Activated CD4-positive, alpha-beta memory T cell treated with anti-CD3 and anti-CD28 coated beads for 36 hours (primary cell): ENCODE results near the gene ADGB. TPM values are rescaled to one million over a fixed set of nuclear protein-coding genes. Genes with fewer than 3 reads are reported as not detected.
"Not testable (repeated sequence)": the region's sequence is repeated elsewhere in the genome, so short reads cannot be mapped to it uniquely, and the experiment has no call there.

ENCODE experiments used
- CTCF ChIA-PET: fragments of 350-600 bp; sonication (Branson Sonifier 250); formaldehyde crosslinking; loops from one replicate; lab custom pipeline; 2021; ENCODE audit warnings: antibody characterized with exemption, inconsistent platforms; lab: Charles Lee
- POLR2A ChIA-PET: fragments of 350-600 bp; sonication (Branson Sonifier 250); formaldehyde crosslinking; loops from one replicate; lab custom pipeline; 2021; ENCODE audit warnings: antibody characterized with exemption; lab: Charles Lee
- DNase-seq: peaks from one replicate; pipeline ENCODE4 v3.0.0-alpha.2; 2020
- H3K27ac Mint-ChIP-seq: one replicate; pipeline ENCODE4 v1.8.0; 2021; ENCODE audit warnings: mixed read lengths
- H3K27me3 Mint-ChIP-seq: one replicate; pipeline ENCODE4 v1.8.0; 2021; ENCODE audit warnings: mixed read lengths
- H3K36me3 Mint-ChIP-seq: one replicate; pipeline ENCODE4 v1.8.0; 2021; ENCODE audit warnings: mixed read lengths
- H3K4me1 Mint-ChIP-seq: one replicate; pipeline ENCODE4 v1.8.0; 2021; ENCODE audit warnings: low read depth, mixed read lengths
- H3K4me3 Mint-ChIP-seq: one replicate; pipeline ENCODE4 v1.8.0; 2021; ENCODE audit warnings: mild to moderate bottlenecking, mixed read lengths
- H3K9me3 Mint-ChIP-seq: one replicate; pipeline ENCODE4 v1.8.0; 2021; ENCODE audit warnings: mixed read lengths
- intact Hi-C: fragments of 100-400 bp; cut with micrococcal nuclease; formaldehyde crosslinking; loops from one replicate; pipeline ENCODE4 v1.15.1; 2023
- total RNA-seq, 2 experiments: library from RNA; stranded (reverse); gene quantifications; one replicate each; pipeline ENCODE4 v1.2.3, GENCODE V29; 2021

The ADGB gene
- total RNA-seq, 2 experiments from 2014 or later, result 0.56 TPM; not detected in 1

- Mint-ChIP-seq H3K36me3 (peaks cover 11% of the 10 kb centered on the region), H3K9me3 (peaks cover 26% of the 10 kb centered on the region), H3K27me3 (peaks cover 5% of the 10 kb centered on the region), H3K27ac (no peak overlapping the region), H3K4me1 (peaks cover 25% of the 10 kb centered on the region), H3K4me3 (no peak overlapping the region)
- CTCF ChIA-PET, result no interaction called here
- DNase-seq, result no peak
- intact Hi-C loops, result no loop called here
- POLR2A ChIA-PET, result no interaction called here
Observed at GRCh38 chr6:146847426-146847825, 248.7 kb downstream of the ADGB start.

GRCh38 chr6:146850238-146850896 is 251.6 kb downstream of the ADGB start:
- peaks cover 24% of the 10 kb centered on the region for H3K9me3 Mint-ChIP-seq
- H3K4me3 Mint-ChIP-seq, result no peak overlapping the region
- ChIA-PET CTCF (interaction anchor here (1.5 kb wide), 1 partner anchor 432 kb away, joined by 3 read pairs; no protein-coding TSS in a partner anchor), POLR2A (interaction anchor here (1.7 to 1.9 kb wide), 2 partner anchors 353 to 432 kb away, joined by 4 to 11 read pairs; partner anchors contain the start of gene STXBP5)
- peaks cover 14% of the 10 kb centered on the region for H3K36me3 Mint-ChIP-seq
- intact Hi-C loops, result loop anchor here (1.0 to 10.0 kb wide), 13 partner anchors 54 to 1674 kb away; partner anchors contain the start of gene EPM2A
- H3K27me3 Mint-ChIP-seq, result peaks cover 7% of the 10 kb centered on the region
- DNase-seq, result peak; percentile 83
- H3K4me1 Mint-ChIP-seq, result peaks cover 32% of the 10 kb centered on the region
- H3K27ac Mint-ChIP-seq, result peak overlapping the region; percentile 86

GRCh38 chr6:146850981-146851380 is 252.2 kb downstream of the ADGB start:
- Mint-ChIP-seq H3K4me1 (peaks cover 38% of the 10 kb centered on the region), H3K36me3 (peaks cover 9% of the 10 kb centered on the region), H3K9me3 (peaks cover 19% of the 10 kb centered on the region), H3K27me3 (peaks cover 6% of the 10 kb centered on the region), H3K27ac (peak overlapping the region; percentile 86), H3K4me3 (no peak overlapping the region)
- no peak for DNase-seq
- intact Hi-C loops, result loop anchor here (1.0 to 10.0 kb wide), 15 partner anchors 54 to 1674 kb away; partner anchors contain the start of gene EPM2A
- ChIA-PET POLR2A (interaction anchor here (1.9 kb wide), 1 partner anchor 353 kb away, joined by 11 read pairs; the partner anchor contains the start of gene STXBP5), CTCF (interaction anchor here (1.5 kb wide), 1 partner anchor 432 kb away, joined by 3 read pairs; no protein-coding TSS in a partner anchor)

- intact Hi-C loops, result loop anchor here (1.0 to 10.0 kb wide), 14 partner anchors 55 to 1673 kb away; partner anchors contain the start of gene EPM2A
- no peak overlapping the region for H3K4me3 Mint-ChIP-seq
Observed at GRCh38 chr6:146851837-146852236, 253.1 kb downstream of the ADGB start.

GRCh38 chr6:146854521-146855255 is 255.9 kb downstream of the ADGB start:
- ChIA-PET CTCF (interaction anchor here (2.0 kb wide), 1 partner anchor 10 kb away, joined by 5 read pairs; no protein-coding TSS in a partner anchor), POLR2A (interaction anchor here (0.9 kb wide), 1 partner anchor 348 kb away, joined by 3 read pairs; no protein-coding TSS in a partner anchor)
- intact Hi-C loops, result loop anchor here (5.0 to 10.0 kb wide), 7 partner anchors 250 to 1670 kb away; partner anchors contain the start of genes EPM2A and SAMD5
- not testable (repeated sequence) for H3K4me3 Mint-ChIP-seq, H3K27me3 Mint-ChIP-seq, H3K36me3 Mint-ChIP-seq
- peaks cover 53% of the 10 kb centered on the region for H3K4me1 Mint-ChIP-seq
- H3K9me3 Mint-ChIP-seq, result peaks cover 10% of the 10 kb centered on the region
- peak overlapping the region; percentile 81 for H3K27ac Mint-ChIP-seq
- peak; percentile 13 for DNase-seq

More at GRCh38 chr6:146851837-146852236, 253.1 kb downstream of the ADGB start:
- H3K27ac Mint-ChIP-seq, result peak overlapping the region; percentile 88
- H3K36me3 Mint-ChIP-seq, result peaks cover 6% of the 10 kb centered on the region
- peaks cover 46% of the 10 kb centered on the region for H3K4me1 Mint-ChIP-seq
- CTCF ChIA-PET, result interaction anchor here (1.5 kb wide), 1 partner anchor 431 kb away, joined by 3 read pairs; no protein-coding TSS in a partner anchor
- peaks cover 5% of the 10 kb centered on the region for H3K27me3 Mint-ChIP-seq
- POLR2A ChIA-PET, result interaction anchor here (1.9 kb wide), 1 partner anchor 352 kb away, joined by 11 read pairs; the partner anchor contains the start of gene STXBP5
- peak; percentile 66 for DNase-seq
- H3K9me3 Mint-ChIP-seq, result peaks cover 10% of the 10 kb centered on the region

GRCh38 chr6:146855889-146856288 is 257.1 kb downstream of the ADGB start:
- Mint-ChIP-seq H3K9me3 (peaks cover 10% of the 10 kb centered on the region), H3K4me3 (peak overlapping the region; percentile 44), H3K27ac (peak overlapping the region; percentile 81), H3K27me3 (peaks cover 4% of the 10 kb centered on the region), H3K36me3 (peaks cover 8% of the 10 kb centered on the region), H3K4me1 (peaks cover 44% of the 10 kb centered on the region)
- intact Hi-C loops, result loop anchor here (1.0 to 10.0 kb wide), 10 partner anchors 19 to 1669 kb away; partner anchors contain the start of genes EPM2A and SAMD5
- DNase-seq, result no peak
- CTCF ChIA-PET, result interaction anchor here (0.9 to 2.0 kb wide), 4 partner anchors 9 to 430 kb away, joined by 3 to 5 read pairs (median 4); no protein-coding TSS in a partner anchor
- POLR2A ChIA-PET, result interaction anchor here (0.6 to 1.6 kb wide), 4 partner anchors 60 to 891 kb away, joined by 3 to 8 read pairs (median 4); partner anchors contain the start of gene STXBP5

- peak overlapping the region; percentile 81 for H3K27ac Mint-ChIP-seq
- intact Hi-C loops, result loop anchor here (1.0 to 10.0 kb wide), 10 partner anchors 19 to 1669 kb away; partner anchors contain the start of genes EPM2A and SAMD5
- H3K36me3 Mint-ChIP-seq, result peaks cover 8% of the 10 kb centered on the region
- peaks cover 41% of the 10 kb centered on the region for H3K4me1 Mint-ChIP-seq
- ChIA-PET POLR2A (interaction anchor here (0.6 to 1.6 kb wide), 4 partner anchors 61 to 891 kb away, joined by 3 to 8 read pairs (median 4); partner anchors contain the start of gene STXBP5), CTCF (interaction anchor here (0.8 to 2.0 kb wide), 5 partner anchors 9 to 430 kb away, joined by 3 to 5 read pairs (median 3); no protein-coding TSS in a partner anchor)
- H3K9me3 Mint-ChIP-seq, result peaks cover 10% of the 10 kb centered on the region
- DNase-seq, result peak; percentile 78
- H3K4me3 Mint-ChIP-seq, result peak overlapping the region; percentile 44
- H3K27me3 Mint-ChIP-seq, result peaks cover 4% of the 10 kb centered on the region
Observed at GRCh38 chr6:146856296-146856695, 257.5 kb downstream of the ADGB start.

GRCh38 chr6:146857180-146857979 is 258.6 kb downstream of the ADGB start:
- Mint-ChIP-seq H3K4me3 (peak overlapping the region; percentile 59), H3K27ac (peak overlapping the region; percentile 73), H3K9me3 (peaks cover 6% of the 10 kb centered on the region), H3K36me3 (peaks cover 5% of the 10 kb centered on the region), H3K4me1 (peaks cover 32% of the 10 kb centered on the region), H3K27me3 (peaks cover 4% of the 10 kb centered on the region)
- ChIA-PET POLR2A (interaction anchor here (1.6 kb wide), 1 partner anchor 345 kb away, joined by 8 read pairs; no protein-coding TSS in a partner anchor), CTCF (interaction anchor here (0.5 to 2.0 kb wide), 8 partner anchors 8 to 561 kb away, joined by 3 to 5 read pairs (median 4); no protein-coding TSS in a partner anchor)
- intact Hi-C loops, result loop anchor here (1.0 to 10.0 kb wide), 7 partner anchors 17 to 1667 kb away; partner anchors contain the start of genes EPM2A and SAMD5
- peak; percentile 83 for DNase-seq

GRCh38 chr6:146857980-146858347 is 259.2 kb downstream of the ADGB start:
- Mint-ChIP-seq H3K27me3 (peaks cover 4% of the 10 kb centered on the region), H3K27ac (peak overlapping the region; percentile 29), H3K9me3 (no peaks in the 10 kb centered on the region), H3K36me3 (peaks cover 2% of the 10 kb centered on the region), H3K4me3 (peak overlapping the region; percentile 10), H3K4me1 (peaks cover 26% of the 10 kb centered on the region)
- intact Hi-C loops, result loop anchor here (1.0 to 10.0 kb wide), 7 partner anchors 17 to 1667 kb away; partner anchors contain the start of genes EPM2A and SAMD5
- ChIA-PET CTCF (interaction anchor here (0.5 to 1.4 kb wide), 6 partner anchors 17 to 561 kb away, joined by 3 to 5 read pairs (median 4); no protein-coding TSS in a partner anchor), POLR2A (no interaction called here)
- no peak for DNase-seq

GRCh38 chr6:146859206-146859605 is 260.4 kb downstream of the ADGB start:
- no peak for DNase-seq
- no peak overlapping the region for H3K27ac Mint-ChIP-seq
- H3K9me3 Mint-ChIP-seq, result no peaks in the 10 kb centered on the region
- CTCF ChIA-PET, result interaction anchor here (1.4 kb wide), 1 partner anchor 18 kb away, joined by 4 read pairs; no protein-coding TSS in a partner anchor
- no peak overlapping the region for H3K4me3 Mint-ChIP-seq
- intact Hi-C loops, result loop anchor here (5.0 to 10.0 kb wide), 4 partner anchors 246 to 1666 kb away; partner anchors contain the start of genes EPM2A and SAMD5
- peaks cover 2% of the 10 kb centered on the region for H3K36me3 Mint-ChIP-seq
- POLR2A ChIA-PET, result no interaction called here
- peaks cover 26% of the 10 kb centered on the region for H3K4me1 Mint-ChIP-seq
- peaks cover 4% of the 10 kb centered on the region for H3K27me3 Mint-ChIP-seq
